Fibroblast of skin of right biceps (primary cell): ENCODE data around the gene CCR4.
"Not testable (repeated sequence)": the region's sequence is repeated elsewhere in the genome, so short reads cannot be mapped to it uniquely, and the experiment has no call there.

Source experiments
- DNase-seq: peaks from one replicate; pipeline ENCODE4 v3.0.0-alpha.2; 2013

CCR4 gene

DNA sequence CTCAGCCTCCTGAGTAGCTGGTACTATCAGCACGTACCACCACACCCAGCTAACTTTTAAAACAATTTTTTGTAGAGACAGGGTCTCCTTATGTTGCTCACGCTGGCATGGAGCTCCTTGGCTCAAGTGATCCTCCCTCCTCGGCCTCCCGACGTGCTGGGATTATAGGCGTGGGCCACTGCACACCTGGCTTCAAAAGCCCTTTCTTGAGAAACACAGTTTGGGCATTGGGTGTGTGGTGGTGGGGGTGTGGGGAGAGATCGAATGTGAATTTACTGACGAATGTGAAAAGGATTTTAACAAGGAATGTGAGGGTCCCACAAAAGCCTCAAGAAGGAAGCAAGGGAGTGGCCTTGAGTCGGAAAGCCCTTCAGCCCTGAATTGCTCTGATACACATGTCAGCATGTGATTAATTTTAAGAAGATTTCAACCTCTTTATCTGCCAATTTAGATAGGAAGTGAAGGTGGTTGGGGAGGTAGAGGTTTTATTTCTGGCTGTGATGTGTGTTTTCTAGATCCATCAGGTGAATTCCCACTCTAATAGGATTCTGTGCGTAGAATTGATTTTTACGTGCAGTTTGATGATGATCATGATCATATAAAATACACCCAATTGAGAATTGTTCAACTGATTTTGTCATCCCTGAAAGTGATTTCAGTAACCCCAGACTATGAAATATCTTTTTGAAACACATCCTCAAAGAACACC lies 1.1 kb downstream of the CCR4 start:
- no peak for DNase-seq

DNA sequence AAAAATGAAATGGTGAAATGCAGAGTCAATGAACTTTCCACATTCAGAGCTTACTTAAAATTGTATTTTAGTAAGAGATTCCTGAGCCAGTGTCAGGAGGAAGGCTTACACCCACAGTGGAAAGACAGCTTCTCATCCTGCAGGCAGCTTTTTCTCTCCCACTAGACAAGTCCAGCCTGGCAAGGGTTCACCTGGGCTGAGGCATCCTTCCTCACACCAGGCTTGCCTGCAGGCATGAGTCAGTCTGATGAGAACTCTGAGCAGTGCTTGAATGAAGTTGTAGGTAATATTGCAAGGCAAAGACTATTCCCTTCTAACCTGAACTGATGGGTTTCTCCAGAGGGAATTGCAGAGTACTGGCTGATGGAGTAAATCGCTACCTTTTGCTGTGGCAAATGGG lies 3.1 kb downstream of the CCR4 start:
- DNase-seq, result no peak

DNA sequence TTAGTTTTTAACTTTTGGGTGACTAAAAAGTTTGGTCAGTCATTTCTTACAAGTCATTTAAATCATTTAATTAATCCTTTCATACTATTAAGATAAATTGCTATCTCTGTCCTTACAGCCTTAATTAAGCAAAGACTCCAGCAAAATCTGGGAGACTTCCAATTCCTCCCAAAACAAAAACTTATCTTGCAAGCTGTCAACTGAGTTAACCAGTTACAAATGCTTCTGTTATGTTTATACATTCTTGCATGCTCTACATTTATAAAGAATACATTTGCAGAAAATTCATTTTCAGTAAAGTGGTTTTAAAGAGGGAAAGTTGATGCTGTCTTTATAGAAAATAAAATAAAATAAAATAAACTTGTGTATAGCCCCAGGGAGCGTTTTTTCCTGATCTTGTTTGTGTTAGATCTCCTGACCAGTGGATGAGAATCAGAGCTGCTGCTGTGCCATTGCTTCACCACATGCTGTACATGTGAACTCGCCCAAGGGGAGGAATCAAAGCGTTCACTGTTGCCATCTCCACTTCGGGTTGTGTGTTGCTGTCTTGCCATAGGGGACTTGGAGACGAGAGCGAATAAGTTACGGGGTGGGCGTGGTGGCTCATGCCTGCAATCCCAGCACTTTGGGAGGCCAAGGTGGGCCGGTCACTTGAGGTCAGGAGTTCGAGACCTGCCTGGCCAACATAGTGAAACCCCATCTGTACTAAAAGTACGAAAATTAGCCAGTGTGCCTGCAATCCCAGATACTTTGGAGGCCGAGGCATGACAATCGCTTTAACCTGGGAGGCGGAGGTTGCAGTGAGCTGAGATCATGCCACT lies 5.5 kb downstream of the CCR4 start:
- peak; percentile 15 for DNase-seq

DNA sequence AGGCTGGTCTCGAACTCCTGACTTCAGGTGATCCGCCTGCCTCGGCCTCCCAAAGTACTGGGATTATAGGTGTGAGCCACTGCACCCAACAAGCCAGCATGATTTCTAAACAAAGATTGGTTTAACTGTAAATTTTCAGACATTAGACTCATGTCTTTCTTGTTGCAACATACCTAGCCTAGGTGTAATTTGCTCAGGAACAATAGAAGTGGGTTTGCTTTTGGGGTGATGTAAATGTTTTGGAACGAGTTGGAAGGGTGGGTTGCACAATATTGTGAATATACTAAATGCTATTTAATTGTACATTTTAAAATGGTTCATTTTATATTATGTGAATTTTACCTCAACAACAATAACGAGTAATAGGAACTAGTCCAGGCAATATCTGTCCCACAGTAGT lies 7.1 kb downstream of the CCR4 start:
- no peak for DNase-seq

DNA sequence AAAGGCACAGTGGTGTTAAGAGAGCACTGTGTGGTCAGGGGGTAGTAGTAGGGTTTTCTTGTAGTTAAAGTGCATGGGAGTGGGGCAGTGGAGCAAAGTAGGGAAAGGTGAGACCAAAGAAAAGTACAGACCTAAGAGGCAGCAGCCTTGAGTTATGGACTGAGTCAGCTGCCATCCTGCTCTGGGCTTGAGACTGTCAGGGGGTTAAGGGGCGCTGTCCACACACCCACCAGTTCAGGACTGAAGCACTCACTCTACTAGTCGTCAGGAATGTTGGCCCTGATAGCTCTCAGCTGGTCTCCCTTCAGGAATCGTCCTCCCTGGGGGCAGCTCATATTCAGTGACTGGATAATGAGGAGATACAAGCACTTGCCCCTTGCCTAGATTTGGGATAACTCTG lies 7.9 kb downstream of the CCR4 start:
- DNase-seq, result no peak

DNA sequence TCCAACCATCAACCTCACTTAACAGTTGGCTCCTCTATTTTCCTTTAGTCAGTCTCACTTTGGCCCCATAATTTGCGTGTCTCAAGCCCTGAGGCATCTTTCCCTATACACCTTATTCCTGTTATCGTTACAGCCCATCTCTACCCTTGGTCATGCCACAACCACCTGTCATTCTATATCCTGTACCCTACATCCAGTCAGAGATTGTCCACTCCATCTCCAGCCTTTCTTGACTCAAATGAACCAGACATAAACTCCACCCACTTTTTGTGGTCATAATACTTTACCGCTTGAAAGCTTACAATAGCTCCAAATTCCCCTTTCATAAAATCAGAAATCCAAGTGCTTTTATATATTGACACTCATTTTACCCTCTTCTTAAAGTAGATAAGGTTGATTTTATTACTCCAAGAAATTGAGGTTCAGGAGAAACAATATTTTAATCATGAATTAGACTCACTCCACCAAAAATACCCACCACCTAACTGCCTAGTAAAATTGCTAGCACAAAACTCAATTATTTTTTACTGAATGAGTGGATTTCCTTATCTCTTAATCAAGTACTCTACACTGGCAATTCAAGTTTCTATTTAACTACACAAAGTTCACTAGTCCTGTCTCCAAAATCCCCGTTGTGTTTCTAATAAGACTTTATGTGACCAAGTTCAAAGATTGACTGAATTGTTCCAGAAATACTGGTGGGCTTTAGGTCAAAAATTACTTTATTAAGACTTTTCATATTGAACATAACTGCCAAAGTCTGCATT lies 9.1 kb downstream of the CCR4 start:
- no peak for DNase-seq

DNA sequence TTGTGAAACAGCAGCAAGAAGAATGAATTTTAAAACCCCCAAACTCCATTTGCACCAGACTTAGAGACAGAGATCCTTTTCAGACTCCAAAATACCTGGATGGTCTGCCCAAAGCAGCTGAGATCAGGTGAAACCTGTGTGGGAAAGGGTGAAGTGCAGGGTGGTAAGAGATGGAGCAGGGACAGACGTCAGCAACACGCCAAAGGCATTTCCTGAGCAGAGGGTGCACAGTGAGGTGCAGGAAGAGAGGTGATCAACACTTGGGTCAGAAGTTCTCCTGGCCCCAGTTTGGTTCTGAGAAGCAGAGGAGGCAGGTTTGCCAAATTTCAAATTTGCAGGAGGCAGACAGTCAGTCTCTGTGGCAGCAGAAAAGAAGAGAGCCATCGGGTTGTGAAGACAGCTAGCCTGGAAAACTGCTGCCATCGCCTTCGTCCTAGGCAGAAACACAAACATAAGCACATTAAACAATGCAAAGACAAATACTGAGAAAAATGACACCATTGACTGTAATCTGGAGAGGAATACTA lies 9.8 kb downstream of the CCR4 start:
- DNase-seq, result no peak

DNA sequence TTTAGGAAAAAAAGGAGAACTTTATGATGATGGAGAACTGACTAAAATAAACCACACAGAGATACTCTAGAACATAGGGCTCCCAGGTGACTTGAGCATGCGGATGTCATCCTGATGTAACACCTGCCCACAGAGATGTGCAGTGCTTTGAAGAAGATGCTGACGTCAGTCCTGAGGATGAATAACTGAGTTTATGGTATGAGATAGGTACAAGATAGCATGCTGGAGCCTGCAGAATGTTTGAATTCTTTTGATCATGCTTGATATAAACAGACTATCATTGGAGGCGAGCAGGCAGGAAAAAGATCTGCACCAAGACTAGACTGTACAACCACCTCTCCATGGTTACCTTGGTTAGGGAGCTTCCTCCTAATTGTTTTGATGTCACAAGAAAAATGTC lies 12.4 kb downstream of the CCR4 start:
- no peak for DNase-seq

DNA sequence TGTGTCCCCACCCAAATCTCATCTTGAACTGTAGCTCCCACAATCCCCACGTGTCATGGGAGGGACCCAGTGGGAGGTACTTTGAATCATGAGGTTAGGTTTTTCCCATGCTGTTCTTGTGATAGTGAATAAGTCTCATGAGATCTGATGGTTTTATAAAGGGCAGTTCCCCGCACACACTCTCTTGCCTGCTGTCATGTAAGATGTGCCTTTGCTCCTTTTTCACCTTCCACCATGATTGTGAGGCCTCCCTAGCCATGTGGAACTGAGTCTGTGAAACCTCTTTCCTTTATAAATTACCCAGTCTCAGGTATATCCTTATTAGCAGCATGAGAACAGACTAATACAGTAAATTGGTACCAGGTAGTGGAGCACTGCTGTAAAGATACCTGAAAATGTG lies 13.3 kb downstream of the CCR4 start:
- not testable (repeated sequence) for DNase-seq

DNA sequence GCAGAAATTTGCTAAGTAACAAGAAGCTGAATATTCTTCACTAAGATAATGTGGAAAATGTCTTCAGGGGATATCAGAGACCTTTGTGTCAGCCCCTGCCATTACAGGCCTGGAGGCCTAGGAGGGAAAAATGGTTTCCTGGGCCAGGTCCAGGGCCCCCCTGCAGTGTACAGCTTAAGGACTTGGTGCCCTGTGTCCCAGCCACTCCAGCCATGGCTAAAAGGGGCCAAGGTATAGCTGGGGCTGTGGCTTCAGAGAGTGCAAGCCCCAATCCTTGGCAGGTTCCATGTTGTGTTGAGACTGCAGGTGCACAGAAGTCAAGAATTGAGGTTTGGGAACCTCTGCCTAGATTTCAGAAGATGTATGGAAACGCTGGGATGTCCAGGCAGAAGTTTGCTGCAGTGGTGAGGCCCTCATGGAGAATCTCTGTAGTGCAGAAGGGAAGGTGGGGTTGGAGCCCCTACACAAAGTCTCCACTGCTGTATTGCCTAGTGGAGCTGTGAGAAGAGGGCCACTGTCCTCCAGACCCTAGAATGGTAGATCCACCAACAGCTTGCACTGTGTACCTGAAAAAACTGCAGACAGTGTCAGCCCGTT lies 14.3 kb downstream of the CCR4 start:
- not testable (repeated sequence) for DNase-seq

DNA sequence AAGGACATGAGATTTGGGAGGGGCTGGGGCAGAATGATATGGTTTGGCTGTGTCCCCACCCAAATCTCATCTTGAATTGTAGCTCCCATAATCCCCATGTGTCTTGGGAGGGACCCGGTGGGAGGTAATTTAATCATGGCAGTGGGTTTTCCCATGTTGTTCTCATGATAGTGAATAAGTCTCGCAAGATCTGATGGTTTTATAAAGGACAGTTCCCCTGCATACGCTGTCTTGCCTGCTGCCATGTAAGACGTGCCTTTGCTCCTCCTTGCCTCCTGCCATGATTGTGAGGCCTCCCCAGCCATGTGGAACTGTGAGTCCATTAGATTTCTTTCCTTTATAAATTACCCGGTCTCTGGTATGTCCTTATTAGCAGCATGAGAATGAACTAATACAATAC lies 15.2 kb downstream of the CCR4 start:
- DNase-seq, result not testable (repeated sequence)

DNA sequence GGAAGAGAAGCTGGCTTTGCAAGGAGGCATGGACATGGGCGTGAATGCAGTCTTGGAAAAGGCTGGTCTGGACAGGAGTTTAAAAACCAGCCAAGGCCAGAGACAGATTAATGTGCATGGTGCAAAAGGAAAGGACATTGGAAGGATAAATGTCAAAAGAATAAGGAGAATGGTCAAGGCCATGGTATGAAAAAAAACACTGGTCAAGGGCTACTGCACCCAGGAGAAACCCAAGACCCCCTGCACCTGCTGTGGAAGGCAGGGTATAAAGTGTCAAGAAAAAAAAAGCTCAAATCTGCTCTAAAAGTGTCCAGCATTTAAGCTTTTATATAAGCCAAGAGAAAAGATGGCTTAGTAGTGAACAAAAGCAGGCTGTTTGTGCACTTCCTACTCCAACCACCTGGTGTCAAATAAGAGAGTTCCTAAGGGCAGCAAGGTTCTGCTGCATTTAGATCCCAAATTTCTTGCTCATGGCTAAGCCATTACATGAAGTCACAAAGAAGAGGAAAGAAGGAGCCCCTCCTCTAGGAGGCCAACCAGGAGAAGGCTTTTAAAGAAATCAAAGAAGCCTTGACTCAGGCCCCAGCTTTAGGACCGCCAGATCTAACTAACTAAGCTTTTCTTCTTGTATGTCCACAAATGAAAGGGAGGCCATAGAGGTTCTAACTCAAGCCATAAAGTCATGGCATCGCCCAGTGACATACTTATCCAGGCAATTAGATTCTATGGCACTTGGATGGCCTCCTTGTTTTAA lies 16.9 kb downstream of the CCR4 start:
- no peak for DNase-seq

DNA sequence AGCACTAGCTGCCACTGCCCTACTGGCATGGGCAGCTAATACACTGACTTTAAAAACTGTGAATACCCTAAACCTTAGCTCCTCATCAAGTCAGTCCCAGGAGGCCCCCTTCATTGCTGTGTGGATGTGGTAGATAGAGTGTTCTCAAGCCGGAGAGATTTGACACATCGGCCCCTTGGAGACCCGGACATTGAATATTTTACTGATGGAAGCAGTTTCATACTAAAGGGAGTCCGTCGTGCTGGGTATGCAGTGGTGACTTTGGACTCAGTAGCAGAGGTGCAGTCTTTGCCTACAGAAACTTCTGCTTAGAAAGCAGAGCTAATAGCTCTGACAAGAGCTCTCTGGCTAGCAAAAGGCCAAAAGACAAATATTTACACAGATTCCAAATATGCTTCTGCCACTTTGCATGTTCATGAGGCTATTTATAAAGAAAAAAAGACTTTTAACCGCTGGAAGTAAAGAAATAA lies 17.5 kb downstream of the CCR4 start:
- DNase-seq, result no peak

DNA sequence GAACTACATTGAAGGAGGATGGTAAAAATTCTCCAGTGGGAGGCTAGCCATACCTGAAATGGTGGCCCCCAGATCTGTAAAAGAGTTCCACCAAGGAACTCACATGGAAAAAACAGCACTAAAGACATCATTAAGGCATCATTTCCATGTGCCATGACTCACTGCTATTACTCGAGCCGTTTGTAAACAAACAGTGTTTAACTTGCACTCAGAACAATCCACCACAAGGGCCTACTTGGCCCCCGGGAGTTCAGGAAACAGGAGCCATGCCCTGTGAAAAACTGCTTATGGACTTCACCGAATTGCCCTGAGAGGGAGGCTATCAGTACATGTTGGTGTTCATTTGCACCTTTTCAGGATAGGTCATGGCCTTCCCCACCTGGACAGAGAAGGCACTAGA lies 18.2 kb downstream of the CCR4 start:
- no peak for DNase-seq

DNA sequence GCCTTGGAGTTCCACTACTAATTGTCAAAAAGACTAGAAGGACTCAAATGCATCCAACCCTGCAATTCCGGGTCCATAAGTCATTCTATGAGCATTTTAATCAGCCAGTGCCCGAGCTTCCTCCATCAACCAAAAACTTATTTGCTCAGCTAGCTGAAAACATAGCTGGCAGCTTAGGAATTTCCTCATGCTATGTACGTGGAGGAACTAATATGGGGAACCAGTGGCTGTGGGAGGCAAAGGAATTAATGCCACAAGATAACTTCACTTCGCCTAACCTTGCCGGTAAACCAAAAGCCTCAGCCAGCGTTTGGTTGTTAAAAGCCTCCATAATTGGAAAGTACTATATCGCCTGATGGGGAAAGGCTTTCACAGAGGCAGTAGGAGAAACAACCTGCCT lies 19.8 kb downstream of the CCR4 start:
- not testable (repeated sequence) for DNase-seq

DNA sequence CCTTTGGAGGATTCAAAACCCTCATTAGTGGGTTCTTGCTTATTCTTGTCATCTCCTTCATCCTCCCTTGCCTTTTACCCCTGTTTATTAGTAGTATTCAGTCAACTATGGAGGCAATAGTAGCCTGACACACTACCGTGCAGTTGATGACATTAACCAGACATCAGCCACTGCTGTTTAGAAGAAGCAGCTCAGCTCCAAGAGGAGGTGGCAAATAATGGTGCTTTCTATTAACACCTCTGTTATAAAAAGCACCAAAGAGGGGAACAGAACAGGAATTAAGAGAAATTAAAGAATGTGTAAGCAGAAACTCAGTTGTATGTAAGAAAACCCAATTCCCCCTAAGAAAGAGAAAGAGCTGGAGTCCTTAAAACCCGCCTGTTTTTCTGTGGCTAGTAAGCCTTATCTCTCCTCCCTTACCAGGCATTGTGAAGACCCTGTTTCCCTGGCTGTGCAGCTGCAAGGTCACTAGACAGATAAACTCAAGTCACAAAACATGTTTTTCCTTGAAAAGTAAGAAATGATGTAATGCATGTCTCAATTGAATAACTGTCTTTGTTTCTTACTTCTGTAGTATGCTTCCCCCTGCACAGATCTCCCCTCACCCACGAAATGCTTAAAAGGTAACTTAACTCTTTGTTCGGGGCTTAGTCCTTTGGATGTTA lies 21.2 kb downstream of the CCR4 start:
- no peak for DNase-seq

DNA sequence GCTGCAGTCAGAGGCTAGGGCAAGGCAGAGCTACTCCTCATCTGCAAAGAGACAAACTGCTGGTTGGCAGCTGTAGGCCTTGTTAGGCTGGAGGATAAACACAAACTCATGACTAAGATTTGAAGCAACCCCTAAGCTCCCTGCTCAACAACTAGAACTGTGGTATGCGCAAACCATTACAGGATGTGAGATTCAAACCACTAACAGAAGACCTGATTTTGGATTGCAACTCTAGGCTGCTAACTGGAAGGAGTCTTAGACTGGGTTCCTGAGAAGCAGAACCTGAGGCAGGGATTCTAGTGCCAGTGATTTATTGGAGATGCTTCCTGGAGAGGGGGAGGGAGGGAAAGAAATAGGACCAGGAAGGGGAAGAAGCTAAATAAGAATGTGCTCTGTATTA lies 22.5 kb downstream of the CCR4 start:
- no peak for DNase-seq

DNA sequence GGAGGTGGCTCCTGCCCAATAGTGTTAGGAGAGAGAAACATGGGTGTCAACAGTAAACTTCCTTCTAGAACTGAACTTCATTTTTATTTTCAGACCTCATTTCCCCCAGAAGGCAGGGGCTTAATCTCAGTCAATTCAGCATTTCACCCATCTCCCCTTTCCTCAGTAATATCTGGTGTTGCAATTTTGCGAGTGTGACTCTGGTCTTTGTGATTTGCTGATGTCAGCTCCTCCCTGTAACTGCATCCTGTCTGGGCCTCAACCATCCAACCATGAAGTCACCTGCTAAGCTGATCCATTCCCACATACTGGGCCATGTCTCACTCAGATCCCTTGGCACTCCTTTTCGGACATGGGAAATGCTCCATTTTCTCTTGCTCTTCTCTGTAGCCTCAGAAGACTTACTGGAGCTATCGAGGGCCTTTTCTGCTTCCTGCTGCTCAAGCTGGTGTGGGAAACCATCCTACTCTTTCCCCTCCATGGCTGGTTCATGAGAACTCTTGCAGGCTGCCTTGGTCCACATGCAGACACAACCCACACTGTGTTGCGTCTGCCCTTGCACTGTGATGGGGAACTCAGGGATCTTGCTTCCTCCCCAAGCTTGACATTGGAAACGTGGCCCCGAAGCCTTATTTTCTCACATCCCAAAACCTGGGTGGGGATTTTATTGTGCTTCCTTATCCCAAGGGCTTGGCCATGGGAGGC lies 24.6 kb downstream of the CCR4 start:
- DNase-seq, result no peak

DNA sequence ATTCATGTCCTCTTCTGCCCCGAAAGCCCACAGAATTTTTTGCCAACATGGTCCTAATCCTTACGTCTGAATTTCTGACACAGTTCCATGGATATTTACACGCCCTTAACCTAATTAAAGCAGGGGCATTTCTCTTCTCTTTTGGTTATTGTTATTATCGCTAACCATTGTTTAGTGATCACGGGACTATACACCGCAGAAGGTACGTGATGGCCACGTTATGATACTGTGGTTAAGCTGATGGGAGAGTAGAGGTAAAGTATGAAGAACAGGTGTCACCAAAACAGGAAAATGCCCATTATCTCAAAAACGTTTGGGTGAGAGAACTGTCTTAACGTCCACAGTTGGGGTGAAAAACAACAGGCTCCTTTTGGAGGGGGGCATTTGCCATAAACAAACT lies 26.4 kb downstream of the CCR4 start:
- no peak for DNase-seq

DNA sequence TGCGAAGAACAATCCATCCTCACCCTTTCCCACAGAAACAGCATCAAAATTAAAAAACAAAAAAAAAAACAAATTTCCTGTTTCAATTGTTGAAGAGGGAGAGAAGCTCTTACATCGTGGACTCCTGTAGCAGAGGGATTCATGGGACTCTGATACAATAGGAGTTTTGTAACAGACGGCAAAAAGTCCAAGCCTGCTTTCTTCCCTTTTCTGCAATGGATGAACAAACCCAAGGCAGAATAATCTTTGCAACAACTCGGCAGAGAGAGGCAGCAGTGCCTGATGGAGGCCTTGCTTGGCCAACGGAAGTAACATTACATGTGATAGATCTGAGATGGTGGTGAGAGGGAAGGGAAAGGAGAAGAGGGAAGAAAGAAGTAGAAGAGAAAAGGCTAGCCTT lies 26.9 kb downstream of the CCR4 start:
- DNase-seq, result no peak

DNA sequence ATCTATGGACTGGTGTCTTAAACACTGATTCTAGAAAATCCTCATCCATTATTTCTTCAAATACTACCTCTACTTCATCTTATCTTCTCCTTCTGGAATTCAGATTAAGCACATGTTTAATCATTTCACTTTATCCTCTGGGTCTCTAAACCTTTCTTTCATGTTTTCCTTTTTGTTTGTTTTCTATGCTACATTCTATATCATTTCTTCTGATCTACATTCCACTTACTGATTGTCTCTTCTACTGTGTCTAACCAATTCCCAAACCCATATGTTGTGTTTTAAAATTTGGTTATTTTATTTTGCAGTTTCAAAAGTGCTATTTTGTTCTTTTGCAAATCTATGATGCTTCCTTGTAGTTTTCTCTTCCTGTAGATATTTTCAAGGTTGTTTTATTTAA lies 31.7 kb downstream of the CCR4 start:
- no peak for DNase-seq
